DMS79 treated with DMSO at 0.1 percent for 48 hours (cell line): Measurements from ENCODE around the gene C8A.

Source experiments
- DNase-seq: peaks from one replicate; lab custom pipeline; 2025; lab: John Stamatoyannopoulos, UW

C8A gene

DNA sequence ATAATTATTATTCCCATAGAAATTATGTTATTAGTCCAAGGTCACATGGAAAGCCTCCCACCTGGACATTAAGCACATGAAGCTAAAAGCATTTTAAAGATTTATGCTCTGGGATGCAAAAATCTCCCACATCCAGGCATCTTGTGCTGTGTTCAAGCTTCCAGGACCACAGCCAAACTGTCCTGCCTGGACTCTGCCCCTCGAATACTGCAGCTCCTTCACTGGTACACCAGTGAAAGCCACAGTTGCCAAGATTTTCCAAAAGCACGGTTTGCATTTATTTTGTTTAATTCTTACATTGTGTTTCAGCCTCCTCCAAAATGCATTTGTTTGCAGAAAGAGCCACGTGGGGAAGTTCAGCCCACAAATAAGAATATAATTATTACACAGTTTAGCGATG, 72.6 kb downstream of the C8A start:
- DNase-seq = no peak

- no peak for DNase-seq
Observed at GRCh38 chr1:56927986-56928385, 73.4 kb downstream of the C8A start.

DNA sequence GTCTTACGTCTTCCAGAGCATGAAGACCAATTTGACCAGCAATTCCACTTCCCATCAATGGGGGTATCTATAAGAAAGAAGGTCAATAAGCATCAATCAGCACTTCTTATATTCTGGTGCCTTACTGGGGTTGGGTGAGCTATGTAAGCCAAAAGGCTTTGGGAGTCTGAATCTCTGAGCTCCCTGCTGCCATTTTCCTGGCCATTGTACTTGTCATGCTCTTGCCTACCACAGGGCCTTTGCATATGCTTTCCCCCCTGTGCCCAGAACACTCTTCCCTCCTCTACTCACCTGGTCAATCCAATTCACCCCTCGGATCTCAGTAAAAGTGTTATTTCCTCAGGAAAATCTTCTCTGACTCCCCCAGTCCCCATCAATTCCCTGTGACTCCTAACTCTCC, 74.9 kb downstream of the C8A start:
- DNase-seq = no peak

DNA sequence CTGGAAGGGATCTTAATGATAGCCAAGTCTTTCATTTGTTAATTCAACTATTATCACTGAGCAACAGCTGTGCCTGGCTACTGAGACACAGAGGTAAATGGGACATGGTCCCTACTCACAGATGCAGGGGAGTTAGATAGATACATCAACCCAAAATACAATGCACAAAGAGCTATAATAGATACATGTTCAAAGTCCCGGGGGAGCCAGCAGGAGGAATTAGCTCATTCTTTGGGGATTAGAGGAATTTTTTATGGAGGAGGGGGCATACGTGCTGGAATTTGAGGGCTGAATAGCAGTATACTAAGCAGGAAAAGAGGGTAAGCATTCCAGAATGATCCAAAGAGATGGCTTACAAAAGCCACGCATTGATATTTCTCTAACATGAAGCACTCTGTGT, 76.6 kb downstream of the C8A start:
- DNase-seq = no peak

DNA sequence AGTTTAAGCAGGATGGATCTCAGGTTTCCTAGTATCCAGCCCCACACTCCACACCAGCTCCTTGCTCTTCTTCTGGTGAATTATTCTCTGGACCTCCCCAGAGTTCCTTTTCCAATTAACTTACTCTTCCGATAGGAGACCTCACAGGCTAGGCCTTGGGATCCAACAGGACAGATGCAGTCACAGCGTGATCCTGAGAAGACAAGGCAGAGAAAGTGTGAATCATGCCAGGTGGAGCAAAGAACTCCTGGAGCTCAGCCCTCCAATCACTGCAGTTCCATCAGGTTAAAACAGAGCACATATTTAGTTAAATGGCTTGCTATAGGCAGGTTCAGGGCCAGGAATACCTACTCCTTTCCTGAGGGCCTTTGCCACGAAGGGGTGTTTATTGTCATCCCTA, 77.1 kb downstream of the C8A start:
- no peak for DNase-seq

DNA sequence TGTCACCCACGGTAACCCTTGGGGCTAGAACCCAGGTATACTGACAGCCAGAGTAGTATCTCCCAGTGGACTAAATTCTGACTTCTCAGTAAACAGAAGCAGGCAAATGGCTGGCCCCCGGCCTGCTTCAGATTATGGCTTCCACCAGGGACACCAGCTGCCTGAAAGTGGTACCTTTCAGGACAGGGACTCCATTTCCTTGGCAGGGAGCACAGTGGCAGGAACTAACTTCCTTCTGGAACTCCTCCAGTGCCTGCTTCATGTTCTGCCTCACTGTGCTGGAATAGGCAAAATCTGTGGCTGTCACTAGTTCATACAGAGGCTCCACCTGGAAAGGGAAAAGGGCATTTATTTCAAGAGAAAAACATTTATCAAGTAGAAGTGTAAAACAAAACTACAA, 78.6 kb downstream of the C8A start:
- DNase-seq = no peak

- DNase-seq = no peak
Observed at GRCh38 chr1:56933606-56934005, 79.0 kb downstream of the C8A start.

DNA sequence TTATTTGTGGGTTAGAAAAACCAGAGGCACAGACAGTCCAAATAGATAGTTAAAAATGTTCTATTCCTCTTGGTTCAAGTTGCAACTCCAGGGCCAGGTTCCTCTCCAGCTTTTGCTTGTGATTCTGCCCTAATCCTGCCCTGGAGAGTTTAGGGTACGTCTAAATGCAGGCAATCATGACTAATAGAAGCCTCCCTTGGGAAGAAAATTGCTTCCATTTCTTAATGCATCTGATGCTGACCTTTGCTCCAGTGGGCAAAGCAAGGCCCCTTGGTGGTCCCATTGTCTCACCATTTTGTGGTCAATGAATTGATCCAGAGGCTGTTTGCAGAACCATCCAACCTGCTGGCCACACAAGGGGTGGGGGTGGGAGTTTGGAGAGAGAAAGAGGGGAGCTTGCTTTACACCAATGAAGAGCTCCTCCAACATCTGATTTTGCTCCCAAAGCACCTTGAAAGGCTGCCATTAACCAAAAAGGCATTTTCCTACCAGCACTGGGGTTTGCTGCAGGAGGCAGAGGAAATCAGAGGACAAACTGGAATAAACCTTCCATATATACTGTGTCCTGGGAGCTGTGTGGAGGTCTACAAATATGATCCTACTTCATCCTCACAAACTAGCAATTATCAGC, 79.9 kb downstream of the C8A start:
- no peak for DNase-seq

DNA sequence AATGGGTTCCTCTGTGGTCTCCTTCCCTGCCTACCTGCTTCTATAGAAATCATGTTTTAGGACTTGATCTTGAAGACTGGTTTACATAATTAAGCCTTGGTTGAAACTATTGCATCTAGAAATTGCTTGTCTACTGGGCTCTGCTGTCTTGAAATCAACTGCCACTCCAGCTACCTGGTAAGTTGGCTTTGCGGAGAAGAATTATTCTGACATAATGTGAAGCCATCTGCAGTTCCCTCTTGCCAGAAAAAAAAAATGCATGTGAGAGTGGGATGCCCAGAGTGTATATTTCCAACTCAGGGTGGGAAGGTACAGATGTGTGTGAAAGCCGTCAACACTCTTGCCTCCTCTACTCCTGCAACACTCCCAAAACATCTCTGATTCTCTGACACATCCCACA, 84.0 kb downstream of the C8A start:
- DNase-seq = no peak

DNA sequence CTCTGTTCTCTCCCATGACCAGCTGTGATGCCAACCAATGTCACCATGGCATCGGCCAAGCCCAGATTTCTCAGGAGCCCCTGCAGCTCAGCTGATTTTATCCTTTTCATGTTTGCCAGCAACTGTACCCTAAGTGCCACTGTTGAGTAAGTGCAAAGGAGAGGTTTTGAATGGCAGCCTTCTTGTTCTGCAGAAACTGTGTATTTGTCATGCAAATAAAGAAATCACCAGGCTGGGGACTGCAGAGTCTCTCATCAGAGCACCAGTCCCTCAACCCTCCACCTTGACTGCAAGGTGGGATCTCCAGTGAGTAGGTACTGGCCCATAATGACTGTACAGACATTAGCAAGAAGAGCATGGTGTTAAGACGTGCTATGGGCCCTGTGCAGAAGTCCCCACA, 84.6 kb downstream of the C8A start:
- DNase-seq = no peak

DNA sequence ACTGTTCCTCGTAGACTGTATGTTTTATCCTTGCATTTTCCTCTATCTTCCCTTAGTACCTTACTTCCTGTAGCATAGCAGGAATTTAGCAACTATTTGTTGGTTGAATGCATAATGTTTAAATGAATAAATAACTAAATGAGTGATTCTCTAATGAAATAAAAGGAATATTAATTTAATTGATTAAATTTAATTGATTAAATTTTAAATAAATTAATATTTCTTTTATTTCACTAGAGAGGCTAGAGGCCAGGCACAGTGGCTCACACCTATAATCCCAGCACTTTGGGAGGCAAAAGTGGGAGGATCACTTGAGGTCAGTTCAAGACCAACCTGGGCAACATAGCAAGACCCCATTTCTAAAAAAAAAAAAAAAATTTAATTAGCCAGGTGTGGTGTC, 85.4 kb downstream of the C8A start:
- no peak for DNase-seq

DNA sequence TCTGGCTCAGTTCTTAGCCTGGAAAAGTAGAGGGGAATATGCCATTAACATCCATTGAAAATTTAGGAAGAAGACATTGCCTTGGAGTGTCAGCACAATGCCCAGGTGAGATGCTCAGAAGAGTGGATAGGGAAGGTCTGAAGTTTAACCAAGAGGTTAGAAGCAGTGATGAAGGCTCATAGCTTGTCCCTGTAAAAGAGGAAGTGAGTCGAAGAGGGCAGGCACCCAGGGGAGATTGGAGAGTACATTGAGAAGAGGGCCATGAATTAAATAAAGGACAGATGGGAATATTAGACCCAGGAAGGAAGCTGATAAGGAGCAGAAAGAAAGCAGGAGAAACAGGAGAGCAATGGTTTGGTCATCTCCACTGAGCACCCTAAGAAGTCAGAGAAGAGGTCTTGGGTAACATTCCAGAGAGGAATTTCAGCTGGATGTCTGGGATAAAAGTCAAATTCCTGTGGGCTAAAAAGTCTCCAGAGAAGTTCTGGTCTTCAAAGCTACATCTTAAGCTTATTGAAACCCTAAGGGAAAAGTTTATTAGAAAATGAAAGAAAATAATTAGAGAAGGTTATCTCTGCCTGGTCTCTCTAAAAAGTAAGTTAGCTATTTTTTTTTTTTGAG, 93.9 kb downstream of the C8A start:
- DNase-seq = no peak

GRCh38 chr1:56952501-56952900, 97.9 kb downstream of the C8A start:
- no peak for DNase-seq

- DNase-seq = no peak
Observed at GRCh38 chr1:56953386-56953785, 98.8 kb downstream of the C8A start.

- no peak for DNase-seq
Observed at GRCh38 chr1:56954664-56955063, 100.1 kb downstream of the C8A start.

- DNase-seq = no peak
Observed at GRCh38 chr1:56957931-56958330, 103.3 kb downstream of the C8A start.

DNA sequence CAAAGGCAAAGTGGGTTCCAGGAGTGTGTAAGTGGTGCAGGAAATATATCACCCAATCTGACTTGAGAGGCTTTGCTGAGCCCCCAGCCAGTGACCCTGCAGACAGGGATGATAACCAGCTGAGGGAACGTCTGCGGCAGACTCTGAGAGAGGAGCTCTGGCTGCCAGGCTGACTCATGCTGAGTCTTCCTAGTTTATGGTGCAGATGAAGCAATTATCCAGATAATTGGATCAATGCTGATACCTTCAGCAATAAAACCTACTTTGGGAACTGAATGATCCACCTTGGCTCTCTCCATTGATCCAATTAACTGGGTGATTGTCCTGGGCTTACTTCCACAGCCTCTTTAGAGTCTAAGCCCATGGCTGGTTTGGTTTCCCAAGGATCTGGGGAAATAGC, 103.9 kb downstream of the C8A start:
- no peak for DNase-seq

- DNase-seq = no peak
Observed at GRCh38 chr1:56961426-56961825, 106.8 kb downstream of the C8A start.

DNA sequence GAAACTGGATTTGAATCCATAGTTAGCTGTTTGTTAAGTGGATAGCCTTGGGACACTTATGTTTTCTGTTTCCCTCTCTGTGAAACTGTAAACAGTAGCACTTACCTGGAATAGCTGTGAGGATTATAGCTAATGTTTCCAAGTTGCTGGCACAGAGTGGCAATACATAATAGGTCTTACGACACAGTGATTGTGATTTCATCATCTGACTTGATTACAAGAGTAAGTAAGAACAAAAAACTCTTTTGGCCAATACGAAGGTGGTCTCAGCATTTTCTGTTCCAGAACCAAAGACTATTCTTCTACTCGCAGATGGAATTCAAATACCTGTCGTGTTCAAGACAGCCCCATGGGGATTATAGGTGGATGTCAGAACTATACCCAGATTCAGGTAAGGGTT, 109.1 kb downstream of the C8A start:
- no peak for DNase-seq

DNA sequence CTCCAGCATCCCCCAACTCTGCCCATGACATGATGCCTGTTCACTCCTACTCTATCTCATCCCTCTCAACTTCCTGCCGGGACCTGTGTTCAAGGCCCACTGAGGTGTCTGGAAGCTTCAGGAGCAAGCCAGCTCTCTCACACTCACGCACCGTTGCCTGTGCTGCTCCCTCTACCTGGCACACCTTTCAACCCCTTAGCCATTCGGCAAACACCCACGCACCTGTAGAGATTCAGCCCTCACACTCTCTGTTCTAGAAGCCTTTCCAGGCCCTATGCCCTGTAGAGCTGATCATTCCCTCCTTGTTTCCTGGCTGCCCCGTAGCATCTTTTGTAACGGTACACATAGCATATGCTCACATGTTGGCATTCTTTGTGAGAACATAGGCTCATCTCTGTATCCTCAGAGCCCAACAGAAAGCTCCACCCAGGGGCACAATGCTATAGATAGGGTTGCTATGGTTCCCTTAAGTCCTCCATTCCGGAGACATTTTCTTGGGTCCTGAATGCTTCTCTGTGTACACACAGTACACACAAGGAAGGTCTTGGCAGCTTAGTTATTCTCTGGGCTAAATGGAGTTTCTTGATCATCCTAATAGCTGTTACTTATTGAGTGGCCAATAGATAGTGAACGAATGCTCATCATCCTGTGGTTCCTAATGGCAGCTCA, 109.9 kb downstream of the C8A start:
- no peak for DNase-seq

- DNase-seq = no peak
Observed at GRCh38 chr1:56965191-56965590, 110.6 kb downstream of the C8A start.

DNA sequence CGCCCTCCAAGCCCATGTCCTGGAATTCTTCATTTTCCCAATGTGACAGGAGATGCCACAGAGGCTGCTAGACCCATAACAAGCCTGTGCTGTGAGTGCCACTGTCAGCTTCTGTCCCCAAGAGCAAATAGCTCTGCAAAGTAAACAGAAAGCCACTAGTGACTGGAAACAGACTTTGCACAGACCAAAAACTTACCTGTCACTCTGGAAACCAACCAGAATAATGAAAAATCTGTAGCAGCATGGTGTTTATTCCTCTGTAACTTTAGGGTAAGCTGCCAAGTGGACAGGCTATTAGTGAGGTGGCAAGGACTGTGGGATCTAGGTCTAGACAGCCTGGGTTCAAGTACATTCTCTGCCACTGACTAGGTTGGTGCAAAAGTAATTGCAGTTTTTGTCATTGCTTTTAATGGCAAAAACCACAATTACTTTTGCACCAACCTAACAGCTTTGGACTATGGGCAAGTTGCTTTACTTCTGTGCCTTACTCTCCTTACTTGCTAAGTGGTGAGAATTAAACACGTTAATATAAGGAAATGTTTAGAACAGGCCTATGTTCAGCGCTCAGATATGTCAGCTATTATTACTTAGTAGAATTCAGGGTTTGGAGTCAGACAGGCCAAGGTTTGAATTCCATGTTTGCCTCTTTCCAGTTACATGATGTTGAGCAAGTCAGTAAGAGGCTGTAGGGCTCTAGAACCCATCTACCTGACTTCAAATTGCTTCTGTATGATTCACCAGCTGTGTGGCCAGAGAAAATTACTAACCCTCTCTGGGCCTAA, 111.5 kb downstream of the C8A start, which contains the start of gene C8B:
TSS of gene C8B (minus strand) at position 100 of the 782 bp plus-strand sequence. CDS start at position 33, 67 bp downstream.
- DNase-seq = no peak

DNA sequence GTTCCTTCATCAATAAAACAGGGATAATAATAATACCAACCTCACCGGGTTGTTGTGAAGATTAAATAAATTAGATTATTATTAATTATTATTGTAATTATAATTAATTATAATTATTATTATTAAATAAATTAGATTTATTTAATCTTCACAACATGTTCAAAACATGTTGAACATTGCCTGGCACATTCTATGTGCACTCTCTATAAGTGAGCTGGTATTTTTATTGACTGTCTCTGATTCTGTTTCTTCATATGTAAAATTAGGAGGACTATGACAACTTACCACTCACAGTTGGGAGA, 112.1 kb downstream of the C8A start:
- no peak for DNase-seq
